Activated CD4-positive, CD25-positive, alpha-beta regulatory T cell treated with anti-CD3 and anti-CD28 coated beads, Interleukin-2, amount 50 U/mL, for 72 hours (primary cell): ENCODE results near the gene NEDD4L.

Experiments
- DNase-seq: peaks from one replicate; pipeline ENCODE4 v3.0.0; 2021

The NEDD4L gene

GRCh38 chr18:58334061-58334460 lies 290.0 kb downstream of the NEDD4L start:
- DNase-seq: no peak

GRCh38 chr18:58335223-58335622 lies 291.2 kb downstream of the NEDD4L start:
- DNase-seq: no peak

DNA sequence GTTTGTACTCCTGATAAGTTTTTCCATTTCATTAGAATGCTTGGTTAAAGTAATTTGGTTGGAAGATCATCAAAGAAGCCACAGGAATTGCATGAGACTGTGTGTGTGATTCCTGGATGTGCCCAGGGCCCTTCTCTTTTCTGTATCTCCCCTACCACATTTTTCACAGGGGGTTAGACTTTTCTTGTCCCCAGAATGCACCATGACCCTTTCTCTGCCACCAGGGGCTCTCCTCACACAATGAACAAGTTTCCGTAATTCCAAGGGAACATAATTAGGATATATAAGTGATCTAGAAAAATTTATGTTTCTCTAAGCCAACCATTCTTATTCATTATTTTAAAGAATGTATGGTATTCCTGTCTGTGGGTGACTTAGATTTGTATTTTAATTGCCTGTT lies 291.8 kb downstream of the NEDD4L start:
- no peak for DNase-seq

DNA sequence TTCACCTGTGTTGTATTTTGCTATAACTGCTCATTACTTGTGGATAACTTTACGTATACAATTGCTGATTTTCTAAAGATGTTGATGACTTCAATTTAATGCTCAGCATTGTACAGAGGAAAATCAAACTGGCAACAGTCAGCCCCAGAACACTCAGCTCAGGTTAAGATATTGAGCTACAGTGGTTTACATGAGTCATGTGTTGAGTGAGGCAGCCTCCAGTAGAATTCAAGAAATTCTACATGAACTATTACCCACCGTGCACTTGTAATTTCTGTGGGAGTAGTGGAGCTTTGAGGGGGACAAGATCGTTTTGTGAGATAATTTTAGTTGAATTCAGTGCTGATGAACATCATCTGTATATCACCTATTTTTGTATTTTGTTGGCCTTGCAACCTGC lies 292.6 kb downstream of the NEDD4L start:
- DNase-seq: no peak

GRCh38 chr18:58337285-58337684 lies 293.3 kb downstream of the NEDD4L start:
- DNase-seq: no peak

GRCh38 chr18:58337686-58338085 lies 293.7 kb downstream of the NEDD4L start:
- no peak for DNase-seq

DNA sequence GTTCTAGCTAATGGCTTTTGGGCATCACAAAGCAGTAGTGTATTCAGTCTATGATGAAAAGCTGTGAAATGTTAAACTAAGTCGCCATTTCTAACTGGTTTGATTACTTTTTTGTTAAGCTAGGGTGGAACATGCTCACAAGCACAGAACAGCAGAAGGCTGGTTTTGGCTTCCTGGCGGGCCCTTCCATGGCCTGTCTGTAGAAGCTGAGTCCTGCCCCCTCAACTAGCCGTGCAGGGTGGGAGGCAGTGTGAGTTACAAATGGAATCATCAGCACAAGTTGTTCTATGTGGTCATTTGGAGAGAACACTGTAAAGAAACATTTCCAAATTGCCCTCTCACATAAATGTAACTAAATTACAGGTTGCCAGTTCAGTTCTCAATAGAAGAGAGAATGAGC lies 294.1 kb downstream of the NEDD4L start:
- no peak for DNase-seq

DNA sequence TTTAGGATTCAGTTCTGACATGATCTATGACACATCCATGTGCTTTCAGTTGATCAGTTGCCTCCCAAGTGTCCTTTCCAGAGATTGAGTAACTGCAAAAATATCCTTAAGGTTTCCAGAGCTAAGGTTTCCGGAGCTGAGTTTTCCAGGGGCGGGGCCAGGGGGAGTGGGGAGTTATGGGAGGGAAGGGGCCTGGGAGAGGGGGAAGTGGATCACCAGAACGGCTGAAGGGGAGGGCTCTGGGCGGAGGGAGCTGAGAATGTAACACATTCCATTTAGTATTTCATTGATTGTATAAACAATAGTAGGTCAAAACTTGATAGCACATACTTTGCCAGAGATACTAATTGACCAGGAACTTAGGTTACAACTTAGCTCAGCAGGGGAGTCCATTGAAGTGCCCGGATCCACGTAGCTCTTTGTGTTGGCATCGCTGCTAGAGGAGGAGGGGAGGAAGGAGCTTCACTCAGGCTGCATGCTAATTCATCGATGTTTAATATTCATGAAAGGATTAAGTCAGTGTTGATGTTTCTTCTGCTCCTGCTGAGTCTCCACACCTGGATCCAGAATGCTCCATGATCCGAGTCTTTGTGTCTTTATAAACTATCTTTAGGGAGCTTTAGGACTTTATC lies 295.1 kb downstream of the NEDD4L start:
- no peak for DNase-seq

DNA sequence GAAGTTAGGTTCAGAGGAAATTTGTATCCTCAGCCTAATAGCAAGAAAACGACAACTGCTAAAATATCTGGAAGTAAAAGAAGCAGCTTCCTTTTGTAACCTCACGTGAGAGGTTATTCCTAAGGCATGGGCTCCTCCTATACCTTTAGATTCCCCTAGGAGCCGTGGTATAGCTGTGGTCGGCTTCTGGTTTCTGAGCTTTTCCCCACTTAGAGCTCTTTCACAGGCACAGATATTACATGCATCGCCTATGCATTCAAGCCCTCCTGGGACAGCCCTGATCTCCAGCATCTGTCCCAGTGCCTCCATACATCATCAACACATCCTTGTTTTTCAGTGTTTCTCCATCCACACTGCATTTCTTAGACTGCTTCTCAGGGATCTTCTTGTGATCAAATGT lies 295.9 kb downstream of the NEDD4L start:
- DNase-seq: no peak

GRCh38 chr18:58341916-58342315 lies 297.9 kb downstream of the NEDD4L start:
- DNase-seq: no peak

GRCh38 chr18:58344080-58344670 lies 300.1 kb downstream of the NEDD4L start:
- no peak for DNase-seq

DNA sequence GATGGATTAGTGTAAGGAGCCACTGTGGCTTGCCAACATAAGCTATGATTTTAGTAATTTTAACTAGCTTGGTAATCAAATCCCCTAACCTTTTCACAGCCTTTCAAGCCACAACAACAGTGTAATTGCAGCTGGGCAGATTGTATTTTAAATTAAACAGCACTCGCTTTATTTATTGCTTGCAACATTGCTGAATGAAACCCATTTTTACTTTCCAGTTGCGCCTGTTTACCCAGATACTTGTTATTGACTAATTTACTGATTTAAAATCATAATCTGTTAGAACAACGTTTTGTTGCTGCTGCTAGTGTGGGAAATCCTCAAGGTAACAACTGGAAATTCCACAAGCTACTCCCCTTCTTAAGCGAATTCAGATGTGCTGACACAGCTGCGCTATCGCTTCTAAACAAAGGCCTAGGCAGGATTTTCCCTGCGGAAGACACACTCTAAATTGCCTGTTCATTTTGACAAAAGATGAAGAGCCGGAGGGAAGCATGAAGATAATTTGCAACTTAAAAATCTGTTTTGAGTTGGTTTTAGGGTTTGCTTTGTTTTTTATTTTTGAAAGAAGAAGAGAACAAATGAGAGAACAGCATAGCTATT lies 300.9 kb downstream of the NEDD4L start:
- no peak for DNase-seq

DNA sequence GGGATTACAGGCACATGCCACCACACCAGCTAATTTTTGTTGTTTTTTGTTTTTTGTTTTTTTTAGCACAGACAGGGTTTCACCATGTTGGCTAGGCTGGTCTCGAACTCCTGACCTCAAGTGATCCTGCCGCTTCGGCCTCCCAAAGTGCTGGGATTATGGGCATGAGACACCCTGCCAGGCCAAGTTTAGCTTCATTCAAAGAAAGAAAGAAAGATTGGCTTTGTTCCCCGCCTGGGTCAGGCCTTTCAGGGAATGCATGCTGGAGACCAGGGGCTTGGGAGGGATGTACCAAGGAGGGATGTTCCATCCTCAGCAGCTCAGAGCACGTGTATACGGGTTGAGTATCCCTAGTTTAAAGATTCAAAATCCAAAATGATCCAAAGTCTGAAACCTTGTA lies 301.8 kb downstream of the NEDD4L start:
- no peak for DNase-seq

DNA sequence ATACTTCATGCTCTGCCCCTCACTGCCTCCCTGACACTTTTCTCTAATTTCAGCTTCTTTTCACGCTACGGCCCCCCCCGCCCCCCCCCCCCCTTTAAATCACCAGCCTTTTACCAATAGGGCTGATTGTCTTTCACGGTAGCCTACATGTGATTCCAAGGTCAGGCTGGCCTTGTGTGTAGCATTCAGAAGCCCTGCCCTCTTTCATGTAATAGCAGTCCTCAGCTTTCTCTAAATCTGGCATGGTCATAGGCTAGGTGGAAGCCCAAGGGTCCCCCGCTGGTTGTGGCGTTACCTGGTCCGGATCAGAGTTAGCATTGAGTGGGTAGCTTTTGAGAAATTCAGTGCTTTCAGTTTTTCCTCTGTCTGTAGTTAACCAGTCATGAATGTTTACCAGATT lies 303.1 kb downstream of the NEDD4L start:
- DNase-seq: no peak

DNA sequence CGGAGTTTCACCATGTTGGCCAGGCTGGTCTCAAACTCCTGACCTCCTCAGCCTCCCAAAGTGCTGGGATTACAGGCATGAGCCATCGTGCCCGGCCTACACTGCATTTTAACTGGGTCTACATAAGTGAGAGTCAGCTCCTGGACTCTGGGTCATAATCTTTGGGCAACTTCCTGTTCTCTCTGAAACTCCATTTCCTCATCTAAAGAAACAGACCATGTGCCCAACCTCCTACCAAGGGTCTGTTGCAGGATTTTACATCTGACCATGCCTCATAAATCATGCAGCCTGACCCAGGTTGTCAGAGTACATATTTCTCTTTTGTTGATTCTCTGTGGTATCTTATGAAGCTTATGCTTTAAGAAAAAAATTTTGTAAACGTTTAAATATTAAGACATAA lies 304.5 kb downstream of the NEDD4L start:
- no peak for DNase-seq

DNA sequence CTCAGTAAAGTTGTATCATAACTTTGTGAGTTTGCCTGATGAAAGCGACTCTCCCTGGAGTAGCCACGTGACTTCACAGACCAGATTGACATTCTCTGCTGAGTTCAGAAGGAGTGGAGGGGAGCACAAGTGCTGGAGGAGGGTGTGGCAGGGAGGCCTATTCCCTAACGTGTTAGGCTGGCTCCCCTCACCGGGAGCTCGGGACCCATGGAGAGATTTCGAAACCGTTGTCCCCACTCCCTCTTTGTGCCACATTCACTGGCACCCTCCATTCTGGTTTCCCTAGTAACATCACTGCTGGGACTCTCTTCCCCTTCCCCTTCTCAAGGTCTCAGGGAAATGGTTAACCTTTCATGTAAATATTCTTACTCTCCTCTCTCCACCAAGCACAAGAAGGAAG lies 304.9 kb downstream of the NEDD4L start:
- no peak for DNase-seq

DNA sequence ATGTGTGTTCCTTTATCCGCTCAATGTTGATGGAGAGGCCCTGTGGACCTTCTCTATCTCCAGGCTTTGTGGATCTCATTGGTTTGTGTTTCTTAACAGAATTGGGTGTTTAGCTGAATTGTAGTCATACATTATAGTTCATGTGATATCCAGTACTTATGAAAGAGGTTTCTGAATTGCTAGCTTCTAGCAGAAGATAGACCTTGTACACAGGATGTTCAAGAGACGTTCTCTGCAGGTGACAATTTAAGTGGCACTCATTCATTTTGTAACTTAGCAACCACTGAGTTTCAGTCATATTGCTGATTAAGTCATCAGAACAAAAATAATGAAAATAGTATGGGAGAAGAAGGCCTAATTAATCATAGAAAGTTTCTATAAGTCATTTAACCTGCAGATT lies 305.6 kb downstream of the NEDD4L start:
- DNase-seq: no peak

- no peak for DNase-seq
Measured at GRCh38 chr18:58350526-58350925, 306.5 kb downstream of the NEDD4L start.

DNA sequence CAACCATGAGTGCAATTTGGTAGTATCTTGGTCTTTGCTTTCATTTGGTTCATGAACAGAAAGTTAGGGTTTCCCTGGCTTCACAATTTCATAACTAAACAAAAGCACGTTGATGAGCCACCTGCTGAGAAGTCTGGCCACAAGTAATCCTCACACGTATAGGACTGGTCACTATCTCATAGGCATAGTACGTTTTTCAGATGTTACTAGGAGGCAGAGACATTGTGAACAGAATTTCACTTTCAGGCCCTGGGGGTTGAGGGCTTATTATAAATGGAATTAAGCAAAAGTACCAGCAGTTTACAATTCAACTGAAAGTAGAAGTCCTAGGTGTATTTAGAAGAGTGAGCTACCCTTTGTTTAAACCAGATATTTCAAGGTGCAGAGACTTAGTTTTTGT lies 307.8 kb downstream of the NEDD4L start:
- DNase-seq: no peak

GRCh38 chr18:58353581-58353980 lies 309.6 kb downstream of the NEDD4L start:
- DNase-seq: no peak

GRCh38 chr18:58354051-58354450 lies 310.0 kb downstream of the NEDD4L start:
- no peak for DNase-seq

DNA sequence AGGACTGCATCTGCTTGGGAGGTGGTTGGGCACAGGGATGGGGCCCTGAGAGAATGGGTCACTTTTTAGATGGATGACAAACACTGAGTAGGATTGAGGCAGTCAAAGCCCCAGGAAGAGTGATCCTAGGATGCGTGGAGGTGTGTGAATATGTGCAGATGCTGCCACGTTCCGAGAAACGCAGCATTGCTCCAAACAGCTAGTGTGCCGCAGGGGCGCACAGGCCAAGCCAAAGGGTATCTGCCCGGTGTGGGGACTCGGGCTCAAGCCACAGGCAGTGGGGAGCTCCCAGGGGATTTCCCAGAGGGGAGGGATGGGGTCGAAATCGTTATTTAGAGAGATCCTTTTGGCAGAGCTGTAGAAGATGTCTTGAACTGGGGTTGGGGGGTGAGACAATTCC lies 310.8 kb downstream of the NEDD4L start:
- no peak for DNase-seq

DNA sequence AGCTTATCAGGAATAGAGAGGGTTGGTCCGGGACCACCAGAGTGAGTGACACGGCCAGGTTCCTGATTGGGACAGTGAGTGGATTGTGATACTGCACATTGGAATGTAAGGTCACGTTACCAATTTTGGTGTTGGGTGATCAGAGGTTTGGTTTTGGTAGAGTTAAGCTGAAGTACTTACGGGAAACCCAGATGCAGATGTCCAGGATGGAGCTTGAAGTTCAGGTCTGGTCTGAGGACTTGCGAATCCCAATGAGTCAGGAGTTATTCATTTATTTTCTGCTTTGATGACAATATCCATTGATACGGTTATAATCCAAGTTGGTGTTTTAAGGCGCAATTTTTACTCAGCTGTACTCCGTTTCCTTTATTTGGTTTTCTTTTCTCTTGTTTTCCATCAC lies 311.2 kb downstream of the NEDD4L start:
- no peak for DNase-seq

- no peak for DNase-seq
Measured at GRCh38 chr18:58359218-58359617, 315.2 kb downstream of the NEDD4L start.

DNA sequence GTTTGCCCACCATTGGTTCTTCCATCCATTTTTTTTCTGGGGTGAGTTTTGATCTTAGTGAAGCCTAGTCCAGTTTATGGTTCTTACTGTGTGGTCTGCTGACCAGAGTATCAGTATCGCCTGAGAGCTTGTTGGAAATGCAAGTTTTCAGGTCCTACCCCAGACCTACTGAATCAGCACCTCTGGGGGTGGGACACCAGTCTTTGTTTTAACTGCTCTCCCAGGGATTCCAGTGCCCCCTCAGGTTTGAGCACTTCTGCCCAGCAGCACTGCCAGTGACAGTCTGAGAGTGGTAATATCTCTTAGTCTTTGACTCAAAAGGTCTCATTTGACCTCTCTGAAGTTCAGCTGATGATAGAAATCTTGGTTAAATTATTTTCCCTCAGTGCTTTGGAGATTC lies 315.6 kb downstream of the NEDD4L start:
- DNase-seq: no peak
